Liver (tissue), 9 donors: ENCODE results near the gene SAFB2. TPM values are rescaled to one million over a fixed set of nuclear protein-coding genes. Genes with fewer than 3 reads are reported as not detected.

Experiments used
- DNase-seq: peaks from one replicate; pipeline ENCODE4 v3.0.0-alpha.2; 2017; ENCODE audit warnings: low spot score
- H3K27ac ChIP-seq, 2 donors: one replicate each; pipeline ENCODE4 v1.7.0; 2013; ENCODE audit warnings: inconsistent platforms in 2 of 2, low read length in 2 of 2, control low read depth in 1 of 2, low read depth in 1 of 2, mild to moderate bottlenecking in 1 of 2
- H3K27me3 ChIP-seq, 4 donors: one replicate each; pipeline versions ENCODE4 v1.6.1 to v1.7.0; 2013; ENCODE audit warnings: low read length in 3 of 4, inconsistent platforms in 1 of 4, mild to moderate bottlenecking in 1 of 4, moderate library complexity in 1 of 4; ENCODE audit not compliant: control insufficient read depth in 4 of 4, insufficient read depth in 4 of 4
- H3K36me3 ChIP-seq, 4 donors: one replicate each; pipeline versions ENCODE4 v1.6.1 to v1.7.0; 2013; ENCODE audit warnings: low read length in 3 of 4, mild to moderate bottlenecking in 3 of 4, low read depth in 1 of 4, moderate library complexity in 1 of 4; ENCODE audit not compliant: control insufficient read depth in 4 of 4, insufficient read depth in 3 of 4
- H3K4me1 ChIP-seq, 4 donors: one replicate each; pipeline versions ENCODE4 v1.6.1 to v1.7.0; 2013; ENCODE audit warnings: low read length in 3 of 4, mild to moderate bottlenecking in 3 of 4, moderate library complexity in 1 of 4; ENCODE audit not compliant: control insufficient read depth in 4 of 4, insufficient read depth in 4 of 4
- H3K4me3 ChIP-seq, 3 donors: one replicate each; pipeline versions ENCODE4 v1.6.1 to v1.7.0; 2013; ENCODE audit warnings: low read length in 3 of 3, control low read depth in 1 of 3, low read depth in 1 of 3, mild to moderate bottlenecking in 1 of 3
- H3K9ac ChIP-seq, 2 donors: one replicate each; pipeline ENCODE4 v1.7.0; 2013; ENCODE audit warnings: low read length in 2 of 2, mild to moderate bottlenecking in 2 of 2, moderate library complexity in 2 of 2, control low read depth in 1 of 2, low read depth in 1 of 2
- H3K9me3 ChIP-seq, 4 donors: one replicate each; pipeline versions ENCODE4 v1.6.1 to v1.7.0; 2013; ENCODE audit warnings: low read length in 3 of 4; ENCODE audit not compliant: control insufficient read depth in 4 of 4
- EGR1 ChIP-seq, 2 donors: IDR thresholded peaks; 2 replicates each; pipeline ENCODE4 v1.6.1; 2016 to 2018; ENCODE audit warnings: antibody characterized with exemption in 2 of 2, low read depth in 2 of 2
- FOXA1 ChIP-seq: IDR thresholded peaks from 2 replicates; pipeline ENCODE4 v1.6.1; 2016; ENCODE audit warnings: antibody characterized with exemption
- FOXA2 ChIP-seq: IDR thresholded peaks from 2 replicates; pipeline ENCODE4 v1.6.1; 2016; ENCODE audit warnings: antibody characterized with exemption
- GABPA ChIP-seq, 2 donors: IDR thresholded peaks in 1 of 2; conservative IDR thresholded peaks in 1 of 2; 2 replicates each; pipeline ENCODE4 v1.6.1; 2016; ENCODE audit warnings: antibody characterized with exemption in 2 of 2, mild to moderate bottlenecking in 1 of 2, moderate library complexity in 1 of 2
- HNF4A ChIP-seq, 2 donors: conservative IDR thresholded peaks; 2 replicates each; pipeline ENCODE4 v1.6.1; 2016; ENCODE audit warnings: antibody characterized with exemption in 2 of 2, mild to moderate bottlenecking in 2 of 2
- HNF4G ChIP-seq: IDR thresholded peaks from 2 replicates; pipeline ENCODE4 v1.6.1; 2016; ENCODE audit warnings: antibody characterized with exemption
- JUND ChIP-seq, 2 donors: IDR thresholded peaks; 2 replicates each; pipeline ENCODE4 v1.6.1; 2016; ENCODE audit warnings: antibody characterized with exemption in 2 of 2
- NR2F2 ChIP-seq: IDR thresholded peaks from 2 replicates; pipeline ENCODE4 v1.6.1; 2016; ENCODE audit warnings: antibody characterized with exemption
- RAD21 ChIP-seq, 2 donors: IDR thresholded peaks; 2 replicates each; pipeline ENCODE4 v1.6.1; 2016; ENCODE audit warnings: antibody characterized with exemption in 2 of 2, mild to moderate bottlenecking in 2 of 2
- RXRA ChIP-seq, 2 donors: IDR thresholded peaks; 2 replicates each; pipeline ENCODE4 v1.6.1; 2017 to 2018; ENCODE audit warnings: antibody characterized with exemption in 2 of 2, mild to moderate bottlenecking in 1 of 2
- SP1 ChIP-seq: IDR thresholded peaks from 2 replicates; pipeline ENCODE4 v1.6.1; 2018; ENCODE audit warnings: antibody characterized with exemption, mild to moderate bottlenecking
- TAF1 ChIP-seq: conservative IDR thresholded peaks from 2 replicates; pipeline ENCODE4 v1.6.1; 2016; ENCODE audit warnings: antibody characterized with exemption, mild to moderate bottlenecking
- YY1 ChIP-seq: IDR thresholded peaks from 2 replicates; pipeline ENCODE4 v1.6.1; 2016; ENCODE audit warnings: antibody characterized with exemption, mild to moderate bottlenecking
- WGBS: extraction: QIAGEN DNeasy Blood & Tissue Kit; methylation state at CpG from one replicate; pipeline ENCODE4 v1.1.7; 2013; 5-methylcytosine and 5-hydroxymethylcytosine counted together
- polyA plus RNA-seq, 2 donors: library from polyadenylated mRNA; stranded (reverse) in 1 of 2; unstranded in 1 of 2; fragments of 200-250 nt in 1 of 2; fragments of >200 nt in 1 of 2; fragmentation: Nextera tagmentation in 1 of 2; extraction: Ambion mirVana in 1 of 2; gene quantifications; one replicate each; pipeline versions ENCODE4 v1.2.1 to v1.2.3, GENCODE V29; 2013 to 2015
- total RNA-seq, 2 donors: library from RNA; depleted of rRNA; stranded (reverse); fragments of >200 nt; gene quantifications; one replicate each; pipeline ENCODE4 v1.2.3, GENCODE V29; 2014
- TF ChIP-seq, protein P1 (sequence below): IDR thresholded peaks from 2 replicates; pipeline ENCODE4 v1.6.1; 2016; ENCODE audit warnings: antibody characterized with exemption
- TF ChIP-seq, protein P2 (sequence below): fragments of 150-350 bp; IDR thresholded peaks from 2 replicates; pipeline ENCODE4 v1.5.1; 2017; ENCODE audit warnings: improper control_type of control experiment, low read depth, low read length; ENCODE audit not compliant: missing input control
- TF ChIP-seq, protein P3 (sequence below): IDR thresholded peaks from 2 replicates; pipeline ENCODE4 v1.6.1; 2016; ENCODE audit warnings: antibody characterized with exemption, mild to moderate bottlenecking
- donor health status: healthy.
- donor health status: healthy.
- donor health status: healthy.
- donor health status: healthy.
- donor health status: healthy.

The SAFB2 gene
- total and polyA plus RNA-seq, 4 donors = 18.7 to 57.8 (median 28.5) TPM

DNA sequence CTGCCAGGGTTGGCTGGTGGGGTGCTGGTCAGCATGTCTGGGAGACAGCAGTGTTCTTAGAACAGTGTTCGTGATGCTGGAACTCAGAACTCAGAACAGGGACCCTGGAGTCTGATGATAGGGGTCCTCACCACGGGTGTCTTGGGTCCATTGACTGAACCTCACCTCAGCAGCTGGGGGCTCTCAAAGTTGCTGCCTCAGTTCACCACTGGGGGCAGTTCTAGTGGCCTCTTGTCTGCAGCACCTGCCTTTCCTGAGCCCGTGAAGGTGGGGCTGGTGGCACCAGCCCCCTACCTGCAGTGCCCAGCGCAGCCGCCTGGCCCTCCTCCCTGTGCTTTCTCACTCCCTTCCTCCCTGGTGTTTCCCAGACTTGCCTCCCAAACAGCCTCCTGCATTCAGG, 28.8 kb upstream of the SAFB2 start:
- Histone ChIP-seq H3K27me3 (no peaks in the 10 kb centered on the region), H3K27ac (no peak overlapping the region), H3K4me3 (no peak overlapping the region), H3K9ac (no peak overlapping the region), H3K36me3 (peaks cover 20 to 65% (median 54%) of the 10 kb centered on the region in 4 donors), H3K4me1 (peaks cover 6 to 21% (median 15%) of the 10 kb centered on the region in 4 donors), H3K9me3 (no peaks in the 10 kb centered on the region)
- 94% methylated on average over 5 of the region's 5 CpGs for WGBS
- TF ChIP-seq SP1 (no peak), YY1 (no peak), TAF1 (no peak), GABPA (IDR thresholded peaks at IDR 0.05 in 1 of 2, conservative IDR thresholded peaks at IDR 0.05 in 1 of 2) (no peak)
- DNase-seq = no peak

DNA sequence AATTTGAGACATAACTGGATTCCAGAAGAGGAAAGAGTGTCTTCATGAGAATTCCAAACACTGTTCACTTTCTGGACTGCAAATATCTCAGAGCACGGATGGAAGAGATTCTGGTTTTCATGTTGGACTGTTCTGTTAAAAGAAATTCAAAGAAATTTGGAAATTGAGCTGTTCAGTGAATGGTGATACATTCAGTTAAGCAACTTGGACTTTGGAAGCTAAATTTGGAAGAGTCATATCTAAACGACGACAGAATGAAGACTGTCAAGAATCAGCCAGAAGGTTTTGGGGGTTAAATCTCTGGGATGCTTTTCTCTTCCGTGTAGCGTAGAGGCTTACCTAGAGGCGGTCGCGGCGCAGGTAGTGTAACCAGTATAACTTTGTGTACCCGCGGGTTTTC, 25.9 kb upstream of the SAFB2 start:
- 74% methylated on average over 11 of the region's 11 CpGs for WGBS
- peaks cover 6 to 22% (median 15%) of the 10 kb centered on the region in 4 donors for H3K4me1 ChIP-seq
- H3K9ac ChIP-seq = no peak overlapping the region
- no peak for TF ChIP-seq FOXA2
- peak; percentile 12 for TF ChIP-seq SP1
- peak; percentile 73 to 87 for TF ChIP-seq HNF4A (conservative IDR thresholded peaks at IDR 0.05)
- peak; percentile 34 for TF ChIP-seq HNF4G
- no peaks in the 10 kb centered on the region for H3K27me3 ChIP-seq
- no peak for DNase-seq
- H3K36me3 ChIP-seq = peaks cover 13 to 61% (median 53%) of the 10 kb centered on the region in 4 donors
- H3K9me3 ChIP-seq = no peaks in the 10 kb centered on the region
- H3K27ac ChIP-seq = peak overlapping the region in 1 of 2 donors; percentile 37
- no peak overlapping the region for H3K4me3 ChIP-seq

DNA sequence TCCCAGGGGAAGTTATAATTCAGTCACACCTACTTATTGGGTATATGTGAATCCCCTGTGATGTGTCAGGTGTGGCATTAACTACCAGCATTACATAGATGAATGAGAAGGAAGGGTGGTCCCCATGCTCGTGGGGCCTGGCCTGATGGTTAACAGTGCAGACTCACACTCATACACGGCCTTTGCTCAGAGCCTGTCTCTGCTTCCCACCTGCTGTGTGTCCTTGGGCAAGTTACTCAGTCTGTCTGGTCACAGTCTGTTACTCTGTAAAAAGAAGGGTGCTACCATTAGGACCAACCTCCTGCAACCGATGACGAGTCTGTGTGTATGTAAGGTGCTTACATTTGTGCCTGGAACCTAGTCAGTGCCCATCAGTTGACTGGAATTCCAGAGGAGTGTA, 24.1 kb upstream of the SAFB2 start:
- WGBS = 95% methylated on average over 4 of the region's 4 CpGs
- no peak overlapping the region for H3K4me3 ChIP-seq
- TF ChIP-seq SP1 (no peak), TAF1 (no peak), HNF4A (conservative IDR thresholded peaks at IDR 0.05) (no peak), GABPA (IDR thresholded peaks at IDR 0.05 in 1 of 2, conservative IDR thresholded peaks at IDR 0.05 in 1 of 2) (no peak), RAD21 (IDR thresholded peaks at IDR 0.05) (no peak), NR2F2 (no peak), FOXA1 (no peak), YY1 (no peak), RXRA (IDR thresholded peaks at IDR 0.05) (no peak), JUND (IDR thresholded peaks at IDR 0.05) (no peak), EGR1 (IDR thresholded peaks at IDR 0.05; ENCODE audit: low read depth in 2 of 2) (no peak)
- TF ChIP-seq, protein P1, sequence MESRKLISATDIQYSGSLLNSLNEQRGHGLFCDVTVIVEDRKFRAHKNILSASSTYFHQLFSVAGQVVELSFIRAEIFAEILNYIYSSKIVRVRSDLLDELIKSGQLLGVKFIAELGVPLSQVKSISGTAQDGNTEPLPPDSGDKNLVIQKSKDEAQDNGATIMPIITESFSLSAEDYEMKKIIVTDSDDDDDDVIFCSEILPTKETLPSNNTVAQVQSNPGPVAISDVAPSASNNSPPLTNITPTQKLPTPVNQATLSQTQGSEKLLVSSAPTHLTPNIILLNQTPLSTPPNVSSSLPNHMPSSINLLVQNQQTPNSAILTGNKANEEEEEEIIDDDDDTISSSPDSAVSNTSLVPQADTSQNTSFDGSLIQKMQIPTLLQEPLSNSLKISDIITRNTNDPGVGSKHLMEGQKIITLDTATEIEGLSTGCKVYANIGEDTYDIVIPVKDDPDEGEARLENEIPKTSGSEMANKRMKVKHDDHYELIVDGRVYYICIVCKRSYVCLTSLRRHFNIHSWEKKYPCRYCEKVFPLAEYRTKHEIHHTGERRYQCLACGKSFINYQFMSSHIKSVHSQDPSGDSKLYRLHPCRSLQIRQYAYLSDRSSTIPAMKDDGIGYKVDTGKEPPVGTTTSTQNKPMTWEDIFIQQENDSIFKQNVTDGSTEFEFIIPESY = no peak
- TF ChIP-seq, protein P2, sequence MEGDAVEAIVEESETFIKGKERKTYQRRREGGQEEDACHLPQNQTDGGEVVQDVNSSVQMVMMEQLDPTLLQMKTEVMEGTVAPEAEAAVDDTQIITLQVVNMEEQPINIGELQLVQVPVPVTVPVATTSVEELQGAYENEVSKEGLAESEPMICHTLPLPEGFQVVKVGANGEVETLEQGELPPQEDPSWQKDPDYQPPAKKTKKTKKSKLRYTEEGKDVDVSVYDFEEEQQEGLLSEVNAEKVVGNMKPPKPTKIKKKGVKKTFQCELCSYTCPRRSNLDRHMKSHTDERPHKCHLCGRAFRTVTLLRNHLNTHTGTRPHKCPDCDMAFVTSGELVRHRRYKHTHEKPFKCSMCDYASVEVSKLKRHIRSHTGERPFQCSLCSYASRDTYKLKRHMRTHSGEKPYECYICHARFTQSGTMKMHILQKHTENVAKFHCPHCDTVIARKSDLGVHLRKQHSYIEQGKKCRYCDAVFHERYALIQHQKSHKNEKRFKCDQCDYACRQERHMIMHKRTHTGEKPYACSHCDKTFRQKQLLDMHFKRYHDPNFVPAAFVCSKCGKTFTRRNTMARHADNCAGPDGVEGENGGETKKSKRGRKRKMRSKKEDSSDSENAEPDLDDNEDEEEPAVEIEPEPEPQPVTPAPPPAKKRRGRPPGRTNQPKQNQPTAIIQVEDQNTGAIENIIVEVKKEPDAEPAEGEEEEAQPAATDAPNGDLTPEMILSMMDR = no peak
- TF ChIP-seq, protein P3, sequence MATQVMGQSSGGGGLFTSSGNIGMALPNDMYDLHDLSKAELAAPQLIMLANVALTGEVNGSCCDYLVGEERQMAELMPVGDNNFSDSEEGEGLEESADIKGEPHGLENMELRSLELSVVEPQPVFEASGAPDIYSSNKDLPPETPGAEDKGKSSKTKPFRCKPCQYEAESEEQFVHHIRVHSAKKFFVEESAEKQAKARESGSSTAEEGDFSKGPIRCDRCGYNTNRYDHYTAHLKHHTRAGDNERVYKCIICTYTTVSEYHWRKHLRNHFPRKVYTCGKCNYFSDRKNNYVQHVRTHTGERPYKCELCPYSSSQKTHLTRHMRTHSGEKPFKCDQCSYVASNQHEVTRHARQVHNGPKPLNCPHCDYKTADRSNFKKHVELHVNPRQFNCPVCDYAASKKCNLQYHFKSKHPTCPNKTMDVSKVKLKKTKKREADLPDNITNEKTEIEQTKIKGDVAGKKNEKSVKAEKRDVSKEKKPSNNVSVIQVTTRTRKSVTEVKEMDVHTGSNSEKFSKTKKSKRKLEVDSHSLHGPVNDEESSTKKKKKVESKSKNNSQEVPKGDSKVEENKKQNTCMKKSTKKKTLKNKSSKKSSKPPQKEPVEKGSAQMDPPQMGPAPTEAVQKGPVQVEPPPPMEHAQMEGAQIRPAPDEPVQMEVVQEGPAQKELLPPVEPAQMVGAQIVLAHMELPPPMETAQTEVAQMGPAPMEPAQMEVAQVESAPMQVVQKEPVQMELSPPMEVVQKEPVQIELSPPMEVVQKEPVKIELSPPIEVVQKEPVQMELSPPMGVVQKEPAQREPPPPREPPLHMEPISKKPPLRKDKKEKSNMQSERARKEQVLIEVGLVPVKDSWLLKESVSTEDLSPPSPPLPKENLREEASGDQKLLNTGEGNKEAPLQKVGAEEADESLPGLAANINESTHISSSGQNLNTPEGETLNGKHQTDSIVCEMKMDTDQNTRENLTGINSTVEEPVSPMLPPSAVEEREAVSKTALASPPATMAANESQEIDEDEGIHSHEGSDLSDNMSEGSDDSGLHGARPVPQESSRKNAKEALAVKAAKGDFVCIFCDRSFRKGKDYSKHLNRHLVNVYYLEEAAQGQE = no peak
- H3K9me3 ChIP-seq = no peaks in the 10 kb centered on the region
- peaks cover 9 to 39% (median 26%) of the 10 kb centered on the region in 4 donors for H3K4me1 ChIP-seq
- H3K36me3 ChIP-seq = peaks cover 14 to 53% (median 43%) of the 10 kb centered on the region in 4 donors
- no peak overlapping the region for H3K9ac ChIP-seq
- no peak overlapping the region for H3K27ac ChIP-seq
- H3K27me3 ChIP-seq = no peaks in the 10 kb centered on the region
- no peak for DNase-seq
